ENCODE data around the gene C2CD5. TPM values are rescaled to one million over a fixed set of nuclear protein-coding genes. Genes with fewer than 3 reads are reported as not detected.

The C2CD5 gene
- total and polyA plus RNA-seq, 2 of the 4 experiments (the other 2 are of a cell fraction) = 14.5 to 15.8 TPM

- Histone ChIP-seq H2BK20ac (ENCODE audit: low read depth, low read length) (no peak overlapping the region), H2BK120ac (ENCODE audit: low read depth, low read length) (no peak overlapping the region), H2BK5ac (ENCODE audit: low read depth, low read length, poor library complexity, severe bottlenecking) (no peak overlapping the region), H3K4ac (ENCODE audit: low read depth, low read length) (no peak overlapping the region), H4K20me1 (ENCODE audit: insufficient read depth, low read length) (no peaks in the 10 kb centered on the region), H2AK9ac (replicated peaks; ENCODE audit: low read depth, low read length, poor library complexity) (no peak overlapping the region), H3K14ac (replicated peaks; ENCODE audit: low read depth, low read length) (no peak overlapping the region), H2BK15ac (ENCODE audit: low read depth, low read length) (no peak overlapping the region), H3K4me1 (ENCODE audit: control insufficient read depth, insufficient read depth, low read length) (no peaks in the 10 kb centered on the region), H2AFZ (replicated peaks; ENCODE audit: low read length, poor library complexity) (no peak overlapping the region), H3K9me1 (ENCODE audit: insufficient read depth, low read length) (no peaks in the 10 kb centered on the region), H3K27me3 (ENCODE audit: control insufficient read depth, insufficient read depth, low read length) (no peaks in the 10 kb centered on the region), H3K9me3 (ENCODE audit: control insufficient read depth, insufficient read depth, low read length) (no peaks in the 10 kb centered on the region), H3K79me1 (ENCODE audit: low read depth in 1 of 2, low read length in 2 of 2) (no peaks in the 10 kb centered on the region), H4K8ac (ENCODE audit: low read depth in 2 of 2, low read length in 2 of 2) (no peak overlapping the region), H3K9ac (ENCODE audit: low read depth, low read length) (no peak overlapping the region), H3K36me3 (ENCODE audit: control insufficient read depth, insufficient read depth, low read length) (peaks cover 2% of the 10 kb centered on the region; the same call in 1 of the 2 replicates), H2AK5ac (ENCODE audit: low read depth, low read length) (no peak overlapping the region), H4K5ac (ENCODE audit: low read depth, low read length) (no peak overlapping the region), H3K23ac (ENCODE audit: low read depth, low read length) (no peak overlapping the region), H3K56ac (ENCODE audit: extremely low read depth, insufficient read depth, low read length) (no peak overlapping the region), H3K4me3 (ENCODE audit: insufficient read depth, low read depth, low read length) (no peak overlapping the region), H3K4me2 (ENCODE audit: low read depth, low read length) (no peak overlapping the region), H3K18ac (ENCODE audit: low read depth, low read length) (no peak overlapping the region), H3K27ac (ENCODE audit: insufficient read depth, low read length) (no peak overlapping the region), H4K91ac (ENCODE audit: insufficient read depth, low read depth, low read length) (no peak overlapping the region)
- ATAC-seq (ENCODE audit: low read depth) (no peak), DNase-seq (no peak)
- TF ChIP-seq, protein P1, sequence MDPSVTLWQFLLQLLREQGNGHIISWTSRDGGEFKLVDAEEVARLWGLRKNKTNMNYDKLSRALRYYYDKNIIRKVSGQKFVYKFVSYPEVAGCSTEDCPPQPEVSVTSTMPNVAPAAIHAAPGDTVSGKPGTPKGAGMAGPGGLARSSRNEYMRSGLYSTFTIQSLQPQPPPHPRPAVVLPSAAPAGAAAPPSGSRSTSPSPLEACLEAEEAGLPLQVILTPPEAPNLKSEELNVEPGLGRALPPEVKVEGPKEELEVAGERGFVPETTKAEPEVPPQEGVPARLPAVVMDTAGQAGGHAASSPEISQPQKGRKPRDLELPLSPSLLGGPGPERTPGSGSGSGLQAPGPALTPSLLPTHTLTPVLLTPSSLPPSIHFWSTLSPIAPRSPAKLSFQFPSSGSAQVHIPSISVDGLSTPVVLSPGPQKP (IDR thresholded peaks at IDR 0.05; ENCODE audit: borderline replicate concordance, low read depth, low read length) = no peak
- TF ChIP-seq CTCF (conservative IDR thresholded peaks at IDR 0.05; ENCODE audit: low read depth, low read length) (no peak), RFX5 (IDR thresholded peaks at IDR 0.05; ENCODE audit: low read depth, low read length) (no peak), SMC3 (IDR thresholded peaks at IDR 0.05; ENCODE audit: low read depth, low read length) (no peak), NFE2L2 (IDR thresholded peaks at IDR 0.05; ENCODE audit: low read depth, low read length) (no peak), FOS (IDR thresholded peaks at IDR 0.05; ENCODE audit: low read depth, low read length) (no peak), RCOR1 (IDR thresholded peaks at IDR 0.05; ENCODE audit: insufficient replicate concordance, low read length) (no peak), CHD1 (IDR thresholded peaks at IDR 0.05; ENCODE audit: low read depth, low read length) (no peak), MXI1 (IDR thresholded peaks at IDR 0.05; ENCODE audit: borderline replicate concordance, low read depth, low read length) (no peak), MAZ (IDR thresholded peaks at IDR 0.05; ENCODE audit: borderline replicate concordance, low read depth, low read length) (no peak), RAD21 (IDR thresholded peaks at IDR 0.05; ENCODE audit: low read length) (no peak), CEBPB (IDR thresholded peaks at IDR 0.05; ENCODE audit: low read depth, low read length) (no peak)
- TF ChIP-seq, protein P2, sequence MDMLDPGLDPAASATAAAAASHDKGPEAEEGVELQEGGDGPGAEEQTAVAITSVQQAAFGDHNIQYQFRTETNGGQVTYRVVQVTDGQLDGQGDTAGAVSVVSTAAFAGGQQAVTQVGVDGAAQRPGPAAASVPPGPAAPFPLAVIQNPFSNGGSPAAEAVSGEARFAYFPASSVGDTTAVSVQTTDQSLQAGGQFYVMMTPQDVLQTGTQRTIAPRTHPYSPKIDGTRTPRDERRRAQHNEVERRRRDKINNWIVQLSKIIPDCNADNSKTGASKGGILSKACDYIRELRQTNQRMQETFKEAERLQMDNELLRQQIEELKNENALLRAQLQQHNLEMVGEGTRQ (IDR thresholded peaks at IDR 0.05; ENCODE audit: low read depth, low read length) = no peak
- WGBS, 2 experiments (ENCODE audit: extremely low coverage in 2 of 2, insufficient read length in 1 of 2) = no CpG with 5 or more reads among the region's 2 CpGs
- POLR2A ChIA-PET (ENCODE audit: unreplicated experiment) = no interaction called here
- in situ Hi-C loops (cut with MboI; ENCODE audit: low sequenced_read_pairs) = no loop called here
- no TSS peak for BruUV-seq (replicated peaks)
- CTCF ChIA-PET = no interaction called here
- intact Hi-C loops (cut with micrococcal nuclease) = no loop called here
- dilution Hi-C loops (cut with HindIII; ENCODE audit: low sequenced_read_pairs, unreplicated experiment) = no loop called here
These were observed 44.9 kb downstream of the C2CD5 start for GRCh38 chr12:22499445-22499844.

All from IMR-90 (cell line).